Astrocyte (in vitro differentiated cells and primary cell): Measurements from ENCODE around the gene RBM42.

ENCODE experiments used
- CTCF ChIP-seq: IDR thresholded peaks from 2 replicates; pipeline ENCODE4 v1.5.1; 2011; ENCODE audit warnings: low read depth, mild to moderate bottlenecking, inconsistent platforms, low read length, moderate library complexity; ENCODE audit not compliant: insufficient read depth
- EZH2 ChIP-seq: IDR thresholded peaks from 2 replicates; pipeline ENCODE4 v1.6.1; 2012; ENCODE audit warnings: mild to moderate bottlenecking, low read length, inconsistent platforms; ENCODE audit not compliant: insufficient read depth

- TF ChIP-seq CTCF (no peak), EZH2 (no peak)
Measured at GRCh38 chr19:35666251-35666913, 37.5 kb downstream of the RBM42 start, which contains the start of gene UPK1A.
